ENCODE data around the gene PTPRD.
"Not testable (repeated sequence)": the region's sequence is repeated elsewhere in the genome, so short reads cannot be mapped to it uniquely, and the experiment has no call there.

PTPRD gene

GRCh38 chr9:10449201-10449617 is 163.6 kb downstream of the PTPRD start:
- DNase-seq, result not testable (repeated sequence)

- DNase-seq, result no peak
Observed at GRCh38 chr9:10447036-10447435, 165.8 kb downstream of the PTPRD start.

GRCh38 chr9:10443868-10444204 is 169.0 kb downstream of the PTPRD start:
- DNase-seq, result no peak

GRCh38 chr9:10443181-10443867 is 169.5 kb downstream of the PTPRD start:
- DNase-seq, result no peak

- DNase-seq, result no peak
Observed at GRCh38 chr9:10438955-10439354, 173.8 kb downstream of the PTPRD start.

- DNase-seq, result no peak
Observed at GRCh38 chr9:10436756-10437155, 176.0 kb downstream of the PTPRD start.

- no peak for DNase-seq
Observed at GRCh38 chr9:10434412-10434811, 178.4 kb downstream of the PTPRD start.

GRCh38 chr9:10411272-10411671 is 201.5 kb downstream of the PTPRD start:
- DNase-seq, result no peak

- no peak for DNase-seq
Observed at GRCh38 chr9:10403283-10403682, 209.5 kb downstream of the PTPRD start.

- DNase-seq, result no peak
Observed at GRCh38 chr9:10396615-10397014, 216.2 kb downstream of the PTPRD start.

- DNase-seq, result no peak
Observed at GRCh38 chr9:10387282-10387681, 225.5 kb downstream of the PTPRD start.

GRCh38 chr9:10371824-10372223 is 241.0 kb downstream of the PTPRD start:
- no peak for DNase-seq

GRCh38 chr9:10366171-10366779 is 246.5 kb downstream of the PTPRD start:
- DNase-seq, result peak; percentile 34

- no peak for DNase-seq
Observed at GRCh38 chr9:10354591-10354990, 258.2 kb downstream of the PTPRD start.

- DNase-seq, result not testable (repeated sequence)
Observed at GRCh38 chr9:10345621-10346020, 267.2 kb downstream of the PTPRD start.

- no peak for DNase-seq
Observed at GRCh38 chr9:10341057-10341456, 271.7 kb downstream of the PTPRD start.

GRCh38 chr9:10339152-10339551 is 273.6 kb downstream of the PTPRD start:
- no peak for DNase-seq

- DNase-seq, result no peak
Observed at GRCh38 chr9:10331157-10331556, 281.6 kb downstream of the PTPRD start.

- no peak for DNase-seq
Observed at GRCh38 chr9:10282084-10282483, 330.7 kb downstream of the PTPRD start.

GRCh38 chr9:10274988-10275387 is 337.8 kb downstream of the PTPRD start:
- DNase-seq, result no peak

- no peak for DNase-seq
Observed at GRCh38 chr9:10274175-10274574, 338.6 kb downstream of the PTPRD start.

- no peak for DNase-seq
Observed at GRCh38 chr9:10272830-10273229, 340.0 kb downstream of the PTPRD start.

GRCh38 chr9:10268531-10269485 is 344.0 kb downstream of the PTPRD start:
- no peak for DNase-seq

GRCh38 chr9:10265153-10265631 is 347.6 kb downstream of the PTPRD start:
- DNase-seq, result no peak

All from NCI-H1048 (cell line).